Central memory CD8-positive, alpha-beta T cell (primary cell): ENCODE measurements around the gene MYL12B.
A peak's percentile ranks its signal among the peaks of the same experiment; 100 is the strongest.

ENCODE experiments used
- ATAC-seq: fragments of 150-1000 bp; cut with Tn5 transposase; replicated peaks from 2 replicates; pipeline ENCODE4 v1.10.0; 2022; ENCODE audit warnings: mild to moderate bottlenecking, moderate FRiP score, moderate number of reproducible peaks; ENCODE audit not compliant: poor library complexity, severe bottlenecking; ENCODE audit errors: extremely low read depth
- DNase-seq, 2 donors: peaks; one replicate each; pipeline ENCODE4 v3.0.0; 2021; ENCODE audit warnings: low spot score in 2 of 2
- H3K27ac Mint-ChIP-seq: one replicate; pipeline ENCODE4 v1.8.0; 2022; ENCODE audit warnings: low read depth, mild to moderate bottlenecking, moderate library complexity, mixed read lengths
- H3K27me3 Mint-ChIP-seq: one replicate; pipeline ENCODE4 v1.8.0; 2022; ENCODE audit warnings: mixed read lengths
- H3K36me3 Mint-ChIP-seq: one replicate; pipeline ENCODE4 v1.8.0; 2022; ENCODE audit warnings: mild to moderate bottlenecking, moderate library complexity, mixed read lengths; ENCODE audit not compliant: insufficient read depth
- H3K4me1 Mint-ChIP-seq: one replicate; pipeline ENCODE4 v1.8.0; 2022; ENCODE audit warnings: mixed read lengths
- H3K4me3 Mint-ChIP-seq: one replicate; pipeline ENCODE4 v1.8.0; 2022; ENCODE audit warnings: mild to moderate bottlenecking, moderate library complexity, mixed read lengths
- H3K9me3 Mint-ChIP-seq: one replicate; pipeline ENCODE4 v1.8.0; 2022; ENCODE audit warnings: mixed read lengths

Gene MYL12B

GRCh38 chr18:3245853-3246634, 15.9 kb upstream of the MYL12B start:
- no peaks in the 10 kb centered on the region for H3K9me3 Mint-ChIP-seq
- H3K4me3 Mint-ChIP-seq: peak overlapping the region; percentile 87
- DNase-seq (peak; percentile 54 to 60), ATAC-seq (peak; percentile 52)
- no peaks in the 10 kb centered on the region for H3K27me3 Mint-ChIP-seq
- H3K27ac Mint-ChIP-seq: peak overlapping the region; percentile 67
- peaks cover 37% of the 10 kb centered on the region for H3K36me3 Mint-ChIP-seq
- peaks cover 39% of the 10 kb centered on the region for H3K4me1 Mint-ChIP-seq

- DNase-seq (no peak), ATAC-seq (peak; percentile 6)
- Mint-ChIP-seq H3K27me3 (no peaks in the 10 kb centered on the region), H3K36me3 (peaks cover 37% of the 10 kb centered on the region), H3K9me3 (no peaks in the 10 kb centered on the region), H3K4me3 (peak overlapping the region; percentile 87), H3K27ac (peak overlapping the region; percentile 67), H3K4me1 (peaks cover 46% of the 10 kb centered on the region)
These were observed 15.2 kb upstream of the MYL12B start for GRCh38 chr18:3246635-3247239.

GRCh38 chr18:3247240-3248061, 14.5 kb upstream of the MYL12B start, which contains the start of gene MYL12A:
Gene MYL12A (plus strand): TSS chr18:3247801. CDS start chr18:3253248, 5,447 bp downstream.
- Mint-ChIP-seq H3K4me3 (peak within 1 kb of the TSS; percentile 87), H3K27ac (peak within 1 kb of the TSS; percentile 67), H3K9me3 (no peaks in the 10 kb centered on the region), H3K4me1 (peaks cover 51% of the 10 kb centered on the region), H3K27me3 (no peaks in the 10 kb centered on the region), H3K36me3 (peaks cover 37% of the 10 kb centered on the region)
- DNase-seq: peak; percentile 77 to 80
- ATAC-seq: peak; percentile 77

GRCh38 chr18:3248062-3248657, 13.8 kb upstream of the MYL12B start:
- DNase-seq (no peak), ATAC-seq (no peak)
- Mint-ChIP-seq H3K27me3 (no peaks in the 10 kb centered on the region), H3K4me3 (peak overlapping the region; percentile 87), H3K4me1 (peaks cover 59% of the 10 kb centered on the region), H3K36me3 (peaks cover 40% of the 10 kb centered on the region), H3K27ac (peak overlapping the region; percentile 67), H3K9me3 (no peaks in the 10 kb centered on the region)

- no peaks in the 10 kb centered on the region for H3K27me3 Mint-ChIP-seq
- H3K4me3 Mint-ChIP-seq: peak overlapping the region; percentile 87
- H3K36me3 Mint-ChIP-seq: peaks cover 46% of the 10 kb centered on the region
- ATAC-seq (peak; percentile 3), DNase-seq (no peak)
- H3K9me3 Mint-ChIP-seq: no peaks in the 10 kb centered on the region
- H3K4me1 Mint-ChIP-seq: peaks cover 65% of the 10 kb centered on the region
- H3K27ac Mint-ChIP-seq: peak overlapping the region; percentile 67
These were observed 13.1 kb upstream of the MYL12B start for GRCh38 chr18:3248658-3249359.

GRCh38 chr18:3250237-3251107, 11.5 kb upstream of the MYL12B start:
- Mint-ChIP-seq H3K27me3 (no peaks in the 10 kb centered on the region), H3K4me3 (peak overlapping the region; percentile 87), H3K4me1 (peaks cover 73% of the 10 kb centered on the region), H3K27ac (peak overlapping the region; percentile 45), H3K36me3 (peaks cover 62% of the 10 kb centered on the region), H3K9me3 (no peaks in the 10 kb centered on the region)
- no peak for ATAC-seq
- no peak for DNase-seq

- no peak for DNase-seq
- H3K4me1 Mint-ChIP-seq: peaks cover 72% of the 10 kb centered on the region
- H3K36me3 Mint-ChIP-seq: peaks cover 68% of the 10 kb centered on the region
- no peak for ATAC-seq
- no peaks in the 10 kb centered on the region for H3K27me3 Mint-ChIP-seq
- H3K27ac Mint-ChIP-seq: peak overlapping the region; percentile 55
- peak overlapping the region; percentile 61 for H3K4me3 Mint-ChIP-seq
- no peaks in the 10 kb centered on the region for H3K9me3 Mint-ChIP-seq
These were observed 10.5 kb upstream of the MYL12B start for GRCh38 chr18:3251249-3251962.

GRCh38 chr18:3251963-3252277, 10.0 kb upstream of the MYL12B start:
- Mint-ChIP-seq H3K4me1 (peaks cover 67% of the 10 kb centered on the region), H3K36me3 (peaks cover 69% of the 10 kb centered on the region)

GRCh38 chr18:3252843-3253242, 9.1 kb upstream of the MYL12B start:
- DNase-seq (no peak), ATAC-seq (no peak)
- H3K27ac Mint-ChIP-seq: peak overlapping the region; percentile 55
- H3K27me3 Mint-ChIP-seq: no peaks in the 10 kb centered on the region
- H3K4me3 Mint-ChIP-seq: peak overlapping the region; percentile 61
- H3K4me1 Mint-ChIP-seq: peaks cover 70% of the 10 kb centered on the region
- H3K9me3 Mint-ChIP-seq: no peaks in the 10 kb centered on the region
- peaks cover 70% of the 10 kb centered on the region for H3K36me3 Mint-ChIP-seq

More at GRCh38 chr18:3251963-3252277, 10.0 kb upstream of the MYL12B start:
- DNase-seq (no peak), ATAC-seq (no peak)
- H3K4me3 Mint-ChIP-seq: peak overlapping the region; percentile 61
- peak overlapping the region; percentile 55 for H3K27ac Mint-ChIP-seq
- no peaks in the 10 kb centered on the region for H3K9me3 Mint-ChIP-seq
- H3K27me3 Mint-ChIP-seq: no peaks in the 10 kb centered on the region

- peaks cover 67% of the 10 kb centered on the region for H3K36me3 Mint-ChIP-seq
- peak overlapping the region; percentile 55 for H3K27ac Mint-ChIP-seq
- DNase-seq (no peak), ATAC-seq (no peak)
- H3K4me3 Mint-ChIP-seq: peak overlapping the region; percentile 4
- H3K9me3 Mint-ChIP-seq: no peaks in the 10 kb centered on the region
- peaks cover 82% of the 10 kb centered on the region for H3K4me1 Mint-ChIP-seq
- no peaks in the 10 kb centered on the region for H3K27me3 Mint-ChIP-seq
These were observed 7.2 kb upstream of the MYL12B start for GRCh38 chr18:3254725-3255124.
